Smooth muscle cell of the brain vasculature (primary cell): ENCODE results near the gene GRWD1.

Experiments
- DNase-seq: peaks from one replicate; pipeline ENCODE4 v3.0.0-alpha.2; 2012; ENCODE audit warnings: low read depth, low spot score

GRWD1 gene

DNA sequence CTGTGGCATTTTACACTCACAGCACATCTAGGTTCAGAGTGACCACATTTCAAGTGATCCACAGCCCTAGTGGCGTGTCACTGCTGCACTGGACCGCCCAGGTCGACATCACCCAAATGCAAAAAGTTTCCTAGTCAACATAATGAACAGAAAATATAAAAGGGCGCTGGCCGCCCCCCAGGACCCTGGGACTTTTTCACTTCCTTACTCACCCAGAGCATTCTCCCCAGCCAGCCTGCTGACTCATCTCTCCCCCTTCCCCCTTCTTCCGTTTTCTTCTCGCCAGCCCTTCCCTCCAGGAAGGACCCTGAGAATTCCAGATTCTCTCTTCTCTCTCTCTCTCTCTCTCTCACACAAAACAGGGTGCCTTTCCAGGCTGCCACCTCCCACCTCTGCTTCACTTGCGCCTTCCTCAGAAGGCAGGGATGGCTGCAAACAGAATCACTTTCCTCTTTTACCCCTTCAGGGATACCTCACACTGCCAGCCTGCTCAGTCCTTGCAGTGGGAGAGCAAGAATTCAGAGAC, 21.0 kb upstream of the GRWD1 start:
- DNase-seq: no peak

DNA sequence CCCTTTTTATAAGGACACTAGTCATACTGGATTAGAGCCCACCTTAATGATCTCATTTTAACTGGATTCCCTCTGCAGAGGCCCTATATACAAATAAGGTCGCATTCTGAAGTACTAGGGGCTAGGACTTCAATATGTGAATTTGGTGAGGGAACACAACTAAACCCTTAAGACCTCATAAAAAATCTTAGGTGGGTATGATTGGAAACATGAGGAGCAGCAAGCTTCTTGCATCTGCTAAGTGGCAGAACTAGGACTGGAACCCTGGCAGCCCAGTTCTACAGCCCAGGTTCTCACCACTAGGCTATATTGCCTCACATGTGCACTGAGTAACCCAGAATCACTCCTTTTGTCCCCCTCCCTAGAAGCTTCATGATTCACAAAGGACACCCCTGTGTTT, 17.1 kb upstream of the GRWD1 start:
- DNase-seq: no peak

DNA sequence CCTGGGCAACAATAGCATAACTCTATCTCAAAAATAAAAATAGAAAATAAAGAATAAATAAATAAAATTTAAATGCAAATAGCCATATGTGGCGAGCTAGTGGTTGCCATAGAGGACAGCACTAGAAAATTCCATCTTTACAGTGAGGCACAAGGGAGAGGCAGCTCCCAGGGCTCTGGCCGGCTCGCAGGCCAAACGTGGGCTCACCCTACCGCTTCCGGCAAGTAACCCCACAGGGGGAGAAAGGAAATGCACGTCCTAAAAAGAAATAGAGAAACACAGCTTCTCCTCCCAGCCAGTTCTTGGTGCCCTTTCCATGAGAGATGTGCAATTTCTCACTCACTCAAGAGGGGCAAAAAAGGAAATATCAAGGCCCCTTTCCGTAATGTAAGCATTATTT, 12.4 kb upstream of the GRWD1 start:
- no peak for DNase-seq

DNA sequence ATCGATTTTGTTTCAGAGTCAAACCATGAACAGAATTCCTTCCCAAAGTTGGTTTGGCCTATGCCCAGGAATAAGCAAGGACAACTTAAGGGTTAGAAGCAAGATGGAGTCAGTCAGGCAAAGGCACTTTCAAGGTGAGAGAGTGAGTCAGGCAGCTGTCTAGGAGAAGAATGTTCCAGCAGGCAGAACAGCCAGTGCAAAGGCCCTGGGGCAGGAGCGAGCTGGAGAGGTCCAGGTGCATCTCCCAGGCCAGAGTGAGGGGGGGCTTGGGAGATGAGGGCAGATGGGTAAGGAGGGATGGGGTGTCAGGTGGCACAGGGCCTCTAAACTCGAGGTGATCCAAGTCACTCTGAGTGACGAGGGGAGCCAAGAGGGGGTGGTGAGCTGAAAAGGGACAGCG, 9.2 kb upstream of the GRWD1 start:
- no peak for DNase-seq

DNA sequence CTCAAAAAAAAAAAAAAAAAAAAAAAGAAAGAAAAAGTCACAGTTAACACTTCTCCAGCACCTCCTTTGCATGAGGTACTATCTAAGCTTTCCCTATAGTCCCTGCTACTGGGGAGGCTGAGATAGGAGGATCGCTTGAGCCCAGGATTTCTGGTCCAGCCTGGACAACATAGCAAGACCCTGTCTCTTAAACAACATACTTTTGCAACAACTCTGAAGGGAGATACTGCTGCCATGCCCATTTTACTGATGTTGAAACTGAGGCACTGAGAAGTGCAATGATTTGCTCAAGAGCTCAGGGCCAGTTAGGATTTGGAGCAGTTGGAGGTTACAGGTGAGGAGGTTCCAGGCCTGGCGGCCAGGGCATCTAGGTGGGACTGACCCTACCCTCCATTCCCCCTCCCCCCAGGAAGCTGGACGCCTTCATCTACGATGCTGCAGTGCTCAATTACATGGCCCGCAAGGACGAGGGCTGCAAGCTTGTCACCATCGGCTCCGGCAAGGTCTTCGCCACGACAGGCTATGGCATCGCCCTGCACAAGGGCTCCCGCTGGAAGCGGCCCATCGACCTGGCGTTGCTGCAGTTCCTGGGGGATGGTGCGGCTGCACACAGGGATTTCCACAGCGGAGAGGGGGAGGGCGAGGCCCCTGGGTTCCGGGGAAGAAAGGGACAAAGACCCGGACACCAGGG, 4.3 kb upstream of the GRWD1 start:
- no peak for DNase-seq

DNA sequence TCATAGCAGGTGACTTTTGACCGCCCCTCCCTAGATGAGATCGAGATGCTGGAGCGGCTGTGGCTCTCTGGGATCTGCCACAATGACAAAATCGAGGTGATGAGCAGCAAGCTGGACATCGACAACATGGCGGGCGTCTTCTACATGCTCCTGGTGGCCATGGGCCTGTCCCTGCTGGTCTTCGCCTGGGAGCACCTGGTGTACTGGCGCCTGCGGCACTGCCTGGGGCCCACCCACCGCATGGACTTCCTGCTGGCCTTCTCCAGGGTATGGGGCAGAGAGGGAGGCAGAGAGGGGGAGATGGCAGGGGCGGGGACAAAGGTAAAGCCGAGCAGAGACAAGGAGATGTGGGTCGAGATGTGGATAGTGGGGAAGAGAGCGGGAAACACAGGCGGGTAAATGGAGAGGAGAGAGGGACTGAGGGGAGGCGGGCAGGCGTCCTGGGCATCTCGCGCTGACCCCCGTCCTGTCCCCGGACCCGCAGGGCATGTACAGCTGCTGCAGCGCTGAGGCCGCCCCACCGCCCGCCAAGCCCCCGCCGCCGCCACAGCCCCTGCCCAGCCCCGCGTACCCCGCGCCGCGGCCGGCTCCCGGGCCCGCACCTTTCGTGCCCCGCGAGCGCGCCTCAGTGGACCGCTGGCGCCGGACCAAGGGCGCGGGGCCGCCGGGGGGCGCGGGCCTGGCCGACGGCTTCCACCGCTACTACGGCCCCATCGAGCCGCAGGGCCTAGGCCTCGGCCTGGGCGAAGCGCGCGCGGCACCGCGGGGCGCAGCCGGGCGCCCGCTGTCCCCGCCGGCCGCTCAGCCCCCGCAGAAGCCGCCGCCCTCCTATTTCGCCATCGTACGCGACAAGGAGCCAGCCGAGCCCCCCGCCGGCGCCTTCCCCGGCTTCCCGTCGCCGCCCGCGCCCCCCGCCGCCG, 3.4 kb upstream of the GRWD1 start:
- DNase-seq: no peak

DNA sequence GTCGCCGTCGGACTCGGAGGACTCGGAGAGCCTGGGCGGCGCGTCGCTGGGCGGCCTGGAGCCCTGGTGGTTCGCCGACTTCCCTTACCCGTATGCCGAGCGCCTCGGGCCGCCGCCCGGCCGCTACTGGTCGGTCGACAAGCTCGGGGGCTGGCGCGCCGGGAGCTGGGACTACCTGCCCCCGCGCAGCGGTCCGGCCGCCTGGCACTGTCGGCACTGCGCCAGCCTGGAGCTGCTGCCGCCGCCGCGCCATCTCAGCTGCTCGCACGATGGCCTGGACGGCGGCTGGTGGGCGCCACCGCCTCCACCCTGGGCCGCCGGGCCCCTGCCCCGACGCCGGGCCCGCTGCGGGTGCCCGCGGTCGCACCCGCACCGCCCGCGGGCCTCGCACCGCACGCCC, 2.5 kb upstream of the GRWD1 start:
- DNase-seq: no peak

DNA sequence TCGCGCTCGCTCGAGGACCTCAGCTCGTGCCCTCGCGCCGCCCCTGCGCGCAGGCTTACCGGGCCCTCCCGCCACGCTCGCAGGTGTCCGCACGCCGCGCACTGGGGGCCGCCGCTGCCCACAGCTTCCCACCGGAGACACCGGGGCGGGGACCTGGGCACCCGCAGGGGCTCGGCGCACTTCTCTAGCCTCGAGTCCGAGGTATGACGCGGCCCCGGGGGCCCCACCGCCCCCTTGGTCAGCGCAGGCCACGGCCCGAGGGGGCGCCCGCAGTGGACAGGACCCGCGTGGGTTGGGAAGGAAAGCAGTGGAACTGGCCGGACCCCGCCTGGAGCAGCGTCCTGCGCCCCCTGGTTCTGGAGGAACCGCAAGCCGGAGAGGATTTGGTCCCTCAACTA, 2.1 kb upstream of the GRWD1 start:
- DNase-seq: no peak

DNA sequence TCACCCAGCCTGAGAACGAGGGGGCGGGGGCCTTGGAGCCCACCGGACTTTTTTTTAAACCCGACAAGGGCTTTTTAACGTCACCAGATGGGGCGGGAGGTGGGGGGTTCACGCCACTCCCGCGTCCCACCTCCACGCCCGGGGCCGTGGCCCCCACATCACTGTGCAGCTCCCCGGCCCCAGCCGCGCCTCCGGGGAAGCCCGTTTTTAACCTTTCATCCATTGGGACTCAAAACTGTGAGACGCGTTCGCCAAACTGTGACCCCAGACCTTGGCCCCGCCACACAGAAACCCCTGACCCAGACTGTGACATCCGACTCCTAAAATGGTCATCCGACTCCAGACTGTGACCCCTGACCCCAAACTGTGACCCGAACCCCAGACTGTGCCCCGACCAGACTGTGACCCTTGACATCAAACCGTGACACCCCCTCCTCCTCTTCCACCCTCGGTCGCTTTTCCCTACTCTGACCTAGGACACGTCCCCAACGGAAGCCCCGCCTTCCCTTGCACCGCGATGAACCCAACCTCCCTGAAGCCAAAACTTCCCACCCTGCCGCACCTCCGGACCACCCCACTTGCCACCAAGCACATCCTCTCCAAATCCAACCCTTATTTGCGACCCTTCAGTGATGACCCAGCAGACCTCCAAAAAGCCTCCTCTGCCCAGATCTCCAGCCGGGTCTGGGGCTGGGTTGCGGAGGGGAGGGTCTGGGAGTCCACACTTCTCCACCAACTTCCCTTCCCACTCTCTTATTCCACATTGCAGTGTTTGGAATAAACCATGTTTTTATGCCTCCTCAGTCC, 1.5 kb upstream of the GRWD1 start:
- no peak for DNase-seq

DNA sequence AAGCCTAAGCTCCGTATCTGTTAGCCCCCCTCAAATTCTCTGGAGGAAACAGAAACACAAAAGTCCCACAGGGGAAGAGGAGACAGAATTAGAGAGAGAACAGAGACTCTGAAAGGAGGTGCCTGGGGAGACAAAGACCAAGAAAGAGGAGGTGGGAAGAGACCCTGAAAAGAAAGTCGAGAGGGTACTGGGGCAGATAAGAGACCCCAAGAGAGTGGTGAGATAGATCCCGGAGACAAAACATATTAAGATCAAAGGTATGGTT, 915 bp upstream of the GRWD1 start:
- no peak for DNase-seq

DNA sequence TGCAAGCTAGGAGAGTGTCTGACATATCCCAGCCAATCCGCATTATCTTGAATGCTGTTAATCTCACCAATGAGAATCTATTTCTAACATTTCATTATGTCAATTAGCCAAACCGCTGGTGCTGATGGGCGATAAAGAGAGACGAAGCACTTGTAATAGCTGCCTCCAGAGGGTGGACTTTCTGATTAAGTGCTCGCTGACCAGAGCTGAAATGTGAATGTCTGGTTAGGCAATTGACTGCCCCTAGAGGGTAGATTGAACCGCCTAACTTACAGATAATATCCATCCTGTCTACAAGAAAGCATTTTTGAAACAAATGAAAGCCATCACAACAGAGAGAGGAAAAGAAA, 552 bp upstream of the GRWD1 start:
- DNase-seq: peak; percentile 66

DNA sequence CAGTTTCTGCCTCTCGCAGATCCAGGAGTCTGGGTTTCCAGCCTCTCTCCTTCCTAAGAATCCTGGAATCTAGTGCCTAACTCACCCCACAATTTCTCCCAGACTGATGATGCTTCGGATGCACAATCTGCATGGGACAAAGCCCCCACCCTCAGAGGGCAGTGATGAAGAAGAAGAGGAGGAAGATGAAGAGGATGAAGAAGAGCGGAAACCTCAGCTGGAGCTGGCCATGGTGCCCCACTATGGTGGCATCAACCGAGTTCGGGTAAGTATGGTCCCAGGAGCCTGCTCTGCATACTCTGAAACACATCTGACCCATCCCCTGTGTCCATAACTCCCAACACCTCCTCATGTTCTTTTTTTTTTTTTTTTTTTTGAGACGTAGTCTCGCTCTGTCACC, 796 bp downstream of the GRWD1 start:
- no peak for DNase-seq

DNA sequence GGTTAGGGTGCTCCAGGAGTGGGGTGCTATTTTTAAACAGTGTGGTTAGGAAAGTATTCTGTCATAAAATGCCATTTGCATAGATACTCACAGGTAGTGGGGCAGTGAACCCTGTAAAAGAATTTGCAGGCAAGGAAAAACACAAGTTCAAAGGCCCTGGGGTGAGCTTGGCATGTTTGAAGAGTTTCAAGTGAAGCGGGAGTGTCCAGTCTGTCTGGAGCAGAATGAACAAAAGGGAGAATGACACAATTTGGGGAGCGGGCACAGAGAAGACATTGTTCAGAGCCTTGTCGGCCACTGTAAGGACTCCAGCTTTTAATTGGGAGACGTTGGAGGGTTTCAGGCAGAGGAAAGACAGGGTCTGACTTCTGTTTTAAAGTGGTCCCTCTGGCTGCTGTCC, 2.8 kb downstream of the GRWD1 start:
- DNase-seq: no peak

DNA sequence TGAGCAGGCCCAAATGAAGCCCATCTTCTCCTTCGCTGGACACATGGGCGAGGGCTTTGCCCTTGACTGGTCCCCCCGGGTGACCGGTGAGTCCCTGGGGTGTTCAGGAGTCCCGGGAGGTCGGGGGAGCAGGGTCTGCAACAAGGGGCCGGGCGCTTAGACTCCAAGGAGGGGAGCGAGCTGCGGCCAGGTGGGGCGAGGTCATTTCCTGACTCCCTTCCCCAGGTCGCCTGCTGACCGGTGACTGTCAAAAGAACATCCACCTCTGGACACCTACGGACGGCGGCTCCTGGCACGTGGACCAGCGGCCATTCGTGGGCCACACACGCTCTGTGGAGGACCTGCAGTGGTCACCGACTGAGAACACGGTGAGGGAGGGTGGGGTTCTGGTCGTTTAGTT, 4.7 kb downstream of the GRWD1 start:
- DNase-seq: no peak

DNA sequence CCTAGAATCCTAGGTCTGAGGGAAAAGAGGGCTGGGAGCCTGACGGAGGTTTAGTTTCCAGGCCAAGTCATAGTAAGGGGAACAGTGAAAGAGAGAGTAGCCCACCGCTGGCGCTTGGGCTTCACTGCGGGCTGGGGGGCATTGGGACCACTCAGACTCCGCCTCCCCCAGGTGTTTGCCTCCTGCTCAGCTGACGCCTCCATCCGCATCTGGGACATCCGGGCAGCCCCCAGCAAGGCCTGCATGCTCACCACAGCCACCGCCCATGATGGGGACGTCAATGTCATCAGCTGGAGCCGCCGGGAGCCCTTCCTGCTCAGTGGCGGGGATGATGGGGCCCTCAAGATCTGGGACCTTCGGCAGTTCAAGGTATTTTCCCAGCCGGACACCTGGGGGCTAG, 5.1 kb downstream of the GRWD1 start:
- DNase-seq: no peak

DNA sequence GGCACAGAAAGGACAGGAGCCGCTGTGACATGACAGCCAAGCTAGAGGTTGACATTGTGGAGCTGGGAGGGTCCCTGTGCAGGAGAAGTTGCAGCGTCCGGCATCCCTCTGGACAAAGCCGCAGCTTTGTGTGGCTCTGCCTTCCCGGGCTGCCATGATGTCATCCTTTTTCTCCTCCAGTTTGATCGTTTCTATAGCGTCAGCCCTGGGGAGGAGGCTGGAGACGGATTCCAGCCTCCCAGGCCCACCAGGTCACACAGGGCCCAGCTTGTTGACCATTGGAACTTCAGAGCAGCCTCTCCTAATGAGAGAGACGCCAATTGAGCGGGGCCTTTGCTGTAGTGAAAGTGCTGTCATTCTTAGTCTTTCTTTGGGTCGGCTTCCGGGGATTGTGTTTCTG, 5.8 kb downstream of the GRWD1 start:
- DNase-seq: no peak

DNA sequence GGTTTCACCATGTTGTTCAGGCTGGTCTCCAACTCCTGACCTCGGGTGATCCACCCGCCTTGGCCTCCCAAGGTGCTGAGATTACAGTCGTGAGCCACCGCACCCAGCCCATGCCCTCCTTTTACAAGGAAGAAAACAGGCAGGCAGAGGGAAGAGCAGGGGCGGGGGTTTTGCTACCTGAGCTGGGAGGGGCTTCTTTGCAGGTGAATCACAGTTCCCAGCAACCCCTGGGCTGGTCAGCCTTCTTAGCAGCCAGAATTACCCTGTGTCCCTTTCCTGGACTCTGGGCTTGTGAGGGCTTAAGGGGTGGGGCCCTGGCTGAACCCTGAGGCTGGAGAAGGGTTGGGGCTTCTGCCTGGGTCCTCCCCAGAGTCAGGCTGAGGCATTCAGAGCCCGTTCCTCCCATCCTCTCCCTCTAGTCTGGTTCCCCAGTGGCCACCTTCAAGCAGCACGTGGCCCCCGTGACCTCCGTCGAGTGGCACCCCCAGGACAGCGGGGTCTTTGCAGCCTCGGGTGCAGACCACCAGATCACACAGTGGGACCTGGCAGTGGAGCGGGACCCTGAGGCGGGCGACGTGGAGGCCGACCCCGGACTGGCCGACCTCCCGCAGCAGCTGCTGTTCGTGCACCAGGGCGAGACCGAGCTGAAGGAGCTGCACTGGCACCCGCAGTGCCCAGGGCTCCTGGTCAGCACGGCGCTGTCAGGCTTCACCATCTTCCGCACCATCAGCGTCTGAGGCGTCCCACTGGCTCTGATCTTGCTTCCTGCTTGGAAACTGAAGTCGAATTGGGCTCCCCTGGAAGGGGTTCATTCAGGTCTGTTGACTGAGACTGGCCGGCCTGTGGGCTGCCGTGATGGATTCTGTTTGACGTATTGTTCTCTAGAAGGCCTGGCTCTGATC, 6.8 kb downstream of the GRWD1 start:
- no peak for DNase-seq

DNA sequence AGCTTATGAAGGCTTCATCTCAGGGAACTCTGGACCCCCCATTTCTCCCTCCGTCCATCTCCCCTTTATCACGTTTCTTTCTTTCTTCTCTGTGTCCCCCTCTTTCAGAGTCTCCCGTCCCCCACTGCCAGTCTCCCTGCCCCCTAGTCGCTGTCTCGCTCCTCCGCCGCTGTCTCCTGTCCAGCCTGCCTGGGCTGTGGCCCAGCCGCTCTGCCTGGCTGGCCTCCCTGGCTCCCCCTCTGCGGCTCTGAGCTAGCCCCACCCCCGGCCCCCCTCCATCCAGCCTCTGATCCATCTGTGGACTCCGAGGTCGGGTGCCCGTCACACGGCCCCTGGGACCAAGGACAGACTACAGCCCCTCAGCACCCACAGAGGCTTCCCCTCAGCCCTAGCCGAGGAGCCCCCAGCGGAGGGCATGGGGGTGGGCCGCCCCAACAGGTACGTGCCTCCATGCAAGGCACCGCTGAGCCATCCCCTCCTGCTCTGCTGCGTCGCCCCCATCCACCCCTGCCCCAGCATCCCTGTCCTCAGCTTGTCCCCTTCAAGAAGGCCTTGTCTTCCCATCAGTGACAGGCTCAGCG, 8.5 kb downstream of the GRWD1 start:
- DNase-seq: no peak

DNA sequence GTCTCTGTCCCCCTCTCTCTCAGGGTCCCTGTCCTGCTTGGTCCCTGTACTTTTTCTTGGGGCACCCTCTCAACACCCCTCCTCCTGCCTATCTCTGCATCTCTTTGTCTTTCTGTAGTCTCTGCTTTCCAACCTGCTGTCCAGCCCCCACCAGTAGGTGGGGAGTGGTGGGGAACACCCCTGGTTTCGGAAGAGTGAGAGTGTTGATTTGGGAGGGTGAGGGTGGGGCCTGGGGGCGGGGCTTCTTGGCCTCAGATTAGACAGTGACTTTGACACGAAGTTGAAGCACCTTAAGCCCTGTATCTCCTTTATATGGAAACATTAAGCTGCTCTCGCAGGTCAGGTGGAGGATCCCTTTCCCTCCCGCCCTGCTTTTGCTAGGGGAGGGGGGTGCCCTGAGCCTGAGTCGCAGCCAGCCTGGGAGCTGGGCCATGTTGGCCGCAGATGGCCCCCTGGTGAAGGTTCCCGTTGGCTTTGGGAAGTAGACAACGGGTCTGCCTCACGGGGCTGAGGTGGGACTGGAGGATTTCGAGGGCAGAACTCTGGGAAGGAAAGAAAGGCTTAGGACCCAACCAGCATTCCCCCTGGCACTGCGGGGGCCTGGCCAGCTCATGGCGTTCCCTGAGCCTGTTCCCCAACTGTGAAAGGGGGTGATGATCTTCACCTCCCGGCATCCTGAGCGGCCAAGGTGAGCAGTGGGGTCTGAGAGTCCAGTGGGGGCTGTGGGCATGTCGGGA, 9.6 kb downstream of the GRWD1 start, which contains the start of gene KCNJ14:
KCNJ14 (plus strand) TSS at position 404 of the 737 bp plus-strand sequence. CDS start 6,151 bp downstream, outside the sequence.
- DNase-seq: no peak

DNA sequence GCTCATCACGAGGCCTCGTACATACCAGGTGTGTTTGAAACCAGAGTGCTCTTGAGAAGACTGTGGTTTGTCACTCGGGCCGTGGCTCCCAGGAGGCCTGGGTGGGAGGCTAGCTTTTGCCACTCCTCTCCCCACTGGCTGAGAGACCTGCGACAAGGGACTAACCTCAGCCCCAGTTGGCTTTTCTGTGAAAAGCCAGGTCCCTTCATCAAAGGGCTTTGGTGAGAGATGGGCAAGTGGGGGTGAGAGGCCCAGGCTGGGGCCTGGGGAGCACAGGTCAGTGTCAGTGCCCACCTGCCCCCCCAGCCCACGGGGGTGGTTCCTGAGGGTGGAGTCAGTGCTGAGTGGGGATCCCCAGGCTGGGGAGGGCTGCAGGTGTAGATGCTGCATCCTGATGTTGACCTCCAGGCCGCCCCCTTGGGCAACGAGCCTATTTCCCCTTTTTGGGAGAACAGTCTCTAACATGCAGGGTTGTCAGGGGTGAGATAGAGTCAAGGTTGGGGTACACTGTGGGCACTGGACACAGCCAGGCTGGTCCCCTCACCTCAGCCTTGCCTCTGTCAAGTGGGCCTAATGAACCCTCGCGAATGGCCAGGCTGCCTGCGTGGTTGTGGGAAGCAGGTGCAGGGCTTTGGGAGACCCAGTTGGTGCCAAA, 10.3 kb downstream of the GRWD1 start:
- DNase-seq: no peak
